Medulla oblongata (tissue), 1 donor: ENCODE measurements around the gene SNAPC4.

Experiments
- DNase-seq: peaks from one replicate; pipeline ENCODE4 v3.0.0-alpha.2; 2015; ENCODE audit errors: extremely low spot score

Gene SNAPC4

GRCh38 chr9:136372561-136373299, 27.2 kb downstream of the SNAPC4 start:
- DNase-seq = peak; percentile 63

- no peak for DNase-seq
These were observed 28.0 kb downstream of the SNAPC4 start for GRCh38 chr9:136372006-136372405.

GRCh38 chr9:136371533-136371880, 28.5 kb downstream of the SNAPC4 start:
- no peak for DNase-seq

GRCh38 chr9:136370687-136371532, 29.1 kb downstream of the SNAPC4 start:
- no peak for DNase-seq

- no peak for DNase-seq
These were observed 29.9 kb downstream of the SNAPC4 start for GRCh38 chr9:136370037-136370436.

GRCh38 chr9:136368190-136368589, 31.8 kb downstream of the SNAPC4 start:
- DNase-seq = no peak

GRCh38 chr9:136367296-136368145, 32.4 kb downstream of the SNAPC4 start:
- no peak for DNase-seq

GRCh38 chr9:136366826-136367225, 33.1 kb downstream of the SNAPC4 start:
- DNase-seq = no peak

GRCh38 chr9:136365775-136366222, 34.2 kb downstream of the SNAPC4 start:
- peak; percentile 31 for DNase-seq

GRCh38 chr9:136364942-136365774, 34.8 kb downstream of the SNAPC4 start:
- DNase-seq = no peak

- no peak for DNase-seq
These were observed 35.8 kb downstream of the SNAPC4 start for GRCh38 chr9:136363949-136364748.

- DNase-seq = peak; percentile 96
These were observed 36.6 kb downstream of the SNAPC4 start, which contains the start of gene DNLZ for GRCh38 chr9:136363106-136363948. DNLZ (minus strand) TSS chr9:136363744; CDS start chr9:136363714, 30 bp downstream.

- no peak for DNase-seq
These were observed 37.6 kb downstream of the SNAPC4 start for GRCh38 chr9:136362450-136362784.

- DNase-seq = no peak
These were observed 38.1 kb downstream of the SNAPC4 start for GRCh38 chr9:136361754-136362449.

GRCh38 chr9:136361047-136361753, 38.8 kb downstream of the SNAPC4 start:
- no peak for DNase-seq

- DNase-seq = no peak
These were observed 39.9 kb downstream of the SNAPC4 start for GRCh38 chr9:136359774-136360718.

- DNase-seq = no peak
These were observed 41.1 kb downstream of the SNAPC4 start for GRCh38 chr9:136358888-136359287.
